ENCODE results near the gene TMEM61. TPM values are rescaled to one million over a fixed set of nuclear protein-coding genes. Genes with fewer than 3 reads are reported as not detected.

The TMEM61 gene
- total RNA-seq, 1 experiment from 2014 or later, result 5.0 TPM

GRCh38 chr1:54979327-54979891 is 1.0 kb upstream of the TMEM61 start:
- H3K4me1 ChIP-seq (replicated peaks; ENCODE audit: insufficient read depth), result peaks cover 53% of the 10 kb centered on the region
- no peaks in the 10 kb centered on the region for H4K20me1 ChIP-seq (ENCODE audit: insufficient read depth)
- H3K27me3 ChIP-seq (ENCODE audit: insufficient read depth, low read depth), result no peaks in the 10 kb centered on the region
- BruUV-seq (replicated peaks), result no TSS peak
- H3K36me3 ChIP-seq (ENCODE audit: low read depth), result no peaks in the 10 kb centered on the region
- ChIA-PET POLR2A (ENCODE audit: unreplicated experiment) (no interaction called here), CTCF (interaction anchor here (0.5 to 0.8 kb wide), 2 partner anchors 14 to 29 kb away, joined by 3 to 7 read pairs; no protein-coding TSS in a partner anchor)
- peak overlapping the region; percentile 91; the same call in 1 of the 2 replicates for H3K4me2 ChIP-seq
- H3K9me3 ChIP-seq (ENCODE audit: insufficient read depth, low read depth), result no peaks in the 10 kb centered on the region
- intact Hi-C loops (cut with micrococcal nuclease; ENCODE audit: unreplicated experiment), result no loop called here
- TF ChIP-seq EZH2 (IDR thresholded peaks at IDR 0.05; ENCODE audit: low read depth), result no peak
- no peak overlapping the region for H2AFZ ChIP-seq
- peaks cover 16% of the 10 kb centered on the region; the same call in 1 of the 2 replicates for H3F3A ChIP-seq (ENCODE audit: insufficient read depth, low read depth)
- no peaks in the 10 kb centered on the region for H3K79me2 ChIP-seq (ENCODE audit: low read depth)
- DNase-seq, result no peak
- H3K4me3 ChIP-seq, result no peak overlapping the region
- H3K9me2 ChIP-seq (ENCODE audit: insufficient read depth), result no peaks in the 10 kb centered on the region
- H3K27ac ChIP-seq, result no peak overlapping the region

- no peak for DNase-seq
- no peaks in the 10 kb centered on the region for H3K36me3 ChIP-seq (ENCODE audit: low read depth)
- no peaks in the 10 kb centered on the region for H4K20me1 ChIP-seq (ENCODE audit: insufficient read depth)
- TF ChIP-seq CTCF (conservative IDR thresholded peaks at IDR 0.05), result no peak
- H2AFZ ChIP-seq, result peak overlapping the region; percentile 71; the same call in 1 of the 2 replicates
- intact Hi-C loops (cut with micrococcal nuclease; ENCODE audit: unreplicated experiment), result no loop called here
- CTCF ChIA-PET, result interaction anchor here (0.5 kb wide), 1 partner anchor 14 kb away, joined by 7 read pairs; no protein-coding TSS in a partner anchor
- H3K4me1 ChIP-seq (replicated peaks; ENCODE audit: insufficient read depth), result peaks cover 53% of the 10 kb centered on the region
- no peaks in the 10 kb centered on the region for H3K9me2 ChIP-seq (ENCODE audit: insufficient read depth)
- H3K27me3 ChIP-seq (ENCODE audit: insufficient read depth, low read depth), result no peaks in the 10 kb centered on the region
- H3F3A ChIP-seq (ENCODE audit: insufficient read depth, low read depth), result peaks cover 16% of the 10 kb centered on the region; the same call in 1 of the 2 replicates
- H3K4me3 ChIP-seq, result peak overlapping the region; percentile 67
- H3K79me2 ChIP-seq (ENCODE audit: low read depth), result no peaks in the 10 kb centered on the region
- POLR2A ChIA-PET (ENCODE audit: unreplicated experiment), result no interaction called here
- no peak overlapping the region for H3K27ac ChIP-seq
- BruUV-seq (replicated peaks), result no TSS peak
- peak overlapping the region; percentile 91 for H3K4me2 ChIP-seq
- H3K9me3 ChIP-seq (ENCODE audit: insufficient read depth, low read depth), result no peaks in the 10 kb centered on the region
Observed at GRCh38 chr1:54980046-54980527, 341 bp upstream of the TMEM61 start.

- peaks cover 42% of the 10 kb centered on the region for H3K4me1 ChIP-seq (replicated peaks; ENCODE audit: insufficient read depth)
- ChIA-PET CTCF (no interaction called here), POLR2A (ENCODE audit: unreplicated experiment) (no interaction called here)
- H3K9me3 ChIP-seq (ENCODE audit: insufficient read depth, low read depth), result no peaks in the 10 kb centered on the region
- H2AFZ ChIP-seq, result no peak overlapping the region
- H3F3A ChIP-seq (ENCODE audit: insufficient read depth, low read depth), result peaks cover 16% of the 10 kb centered on the region; the same call in 1 of the 2 replicates
- H3K4me2 ChIP-seq, result peak overlapping the region; percentile 91
- no peaks in the 10 kb centered on the region for H3K27me3 ChIP-seq (ENCODE audit: insufficient read depth, low read depth)
- H4K20me1 ChIP-seq (ENCODE audit: insufficient read depth), result no peaks in the 10 kb centered on the region
- H3K27ac ChIP-seq, result no peak overlapping the region
- intact Hi-C loops (cut with micrococcal nuclease; ENCODE audit: unreplicated experiment), result no loop called here
- H3K4me3 ChIP-seq, result peak overlapping the region; percentile 67; the same call in 1 of the 2 replicates
- BruUV-seq (replicated peaks), result TSS peak; percentile 47
- H3K79me2 ChIP-seq (ENCODE audit: low read depth), result no peaks in the 10 kb centered on the region
- no peaks in the 10 kb centered on the region for H3K9me2 ChIP-seq (ENCODE audit: insufficient read depth)
- DNase-seq, result no peak
- TF ChIP-seq EZH2 (IDR thresholded peaks at IDR 0.05; ENCODE audit: low read depth), result no peak
- TF ChIP-seq CTCF (conservative IDR thresholded peaks at IDR 0.05), result no peak
- no peaks in the 10 kb centered on the region for H3K36me3 ChIP-seq (ENCODE audit: low read depth)
Observed at GRCh38 chr1:54981466-54981865, 1.0 kb downstream of the TMEM61 start.
